H1 (cell line): ENCODE data around the gene KATNIP. TPM values are rescaled to one million over a fixed set of nuclear protein-coding genes. Genes with fewer than 3 reads are reported as not detected.

Experiments used
- GABPA ChIP-seq: IDR thresholded peaks from 2 replicates; pipeline ENCODE4 v1.6.1; 2011; ENCODE audit warnings: mild to moderate bottlenecking, low read length, moderate library complexity, borderline replicate concordance; ENCODE audit not compliant: insufficient read depth
- HDAC6 ChIP-seq: IDR thresholded peaks from one replicate; pipeline ENCODE4 v1.7.1; 2012; ENCODE audit warnings: low read depth, mild to moderate bottlenecking, inconsistent platforms, low read length, moderate library complexity
- polyA plus RNA-seq, 7 experiments: library from polyadenylated mRNA; depleted of rRNA in 3 of 7; stranded (reverse) in 5 of 7; unstranded in 2 of 7; fragments of >200 nt in 5 of 7; fragments of 200-250 nt in 2 of 7; gene quantifications; 1 replicate in 5 of 7; 2 replicates in 1 of 7; 4 replicates in 1 of 7; pipeline versions ENCODE4 v1.2.1 to v1.2.3, GENCODE V29; 2011 to 2013; ENCODE audit warnings: missing spikeins in 2 of 7, mixed read lengths in 2 of 7
- total RNA-seq: library from RNA; stranded (reverse); fragmentation: NEBNext Ultra II Directional; extraction: Animal tissue kit (Norgen Biotek cat#: 25700); gene quantifications from 2 replicates; pipeline ENCODE4 v1.2.1, GENCODE V29; 2021

KATNIP gene
- total and polyA plus RNA-seq, 2 of the 8 experiments (the other 6 are each of a cell fraction or from before 2014, with no cell fraction given) = 7.9 to 20.0 TPM

DNA sequence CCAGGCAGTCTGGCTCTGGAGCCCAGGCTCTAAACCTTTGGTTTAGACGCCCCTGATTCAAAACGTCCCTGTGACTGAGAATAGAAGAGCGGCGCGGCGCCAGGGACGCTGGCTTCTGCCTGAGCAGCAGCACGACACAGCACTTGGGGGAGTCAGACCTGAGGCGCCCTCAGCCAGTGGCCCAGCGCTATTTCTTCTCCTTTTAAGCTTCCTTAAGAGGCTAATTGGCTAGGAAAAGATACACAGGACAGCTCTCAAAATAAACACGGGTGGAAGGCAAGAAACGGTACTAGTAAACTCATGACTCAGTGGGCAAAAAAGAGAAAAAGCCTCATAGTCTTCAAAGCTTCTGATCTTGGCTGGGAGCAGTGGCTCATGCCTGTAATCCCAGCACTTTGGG lies 35.1 kb upstream of the KATNIP start (continued):
- TF ChIP-seq GABPA (no peak), HDAC6 (no peak)
